Measurements from ENCODE around the gene IQGAP2.
"Not testable (repeated sequence)": the region's sequence is repeated elsewhere in the genome, so short reads cannot be mapped to it uniquely, and the experiment has no call there.

The IQGAP2 gene

DNA sequence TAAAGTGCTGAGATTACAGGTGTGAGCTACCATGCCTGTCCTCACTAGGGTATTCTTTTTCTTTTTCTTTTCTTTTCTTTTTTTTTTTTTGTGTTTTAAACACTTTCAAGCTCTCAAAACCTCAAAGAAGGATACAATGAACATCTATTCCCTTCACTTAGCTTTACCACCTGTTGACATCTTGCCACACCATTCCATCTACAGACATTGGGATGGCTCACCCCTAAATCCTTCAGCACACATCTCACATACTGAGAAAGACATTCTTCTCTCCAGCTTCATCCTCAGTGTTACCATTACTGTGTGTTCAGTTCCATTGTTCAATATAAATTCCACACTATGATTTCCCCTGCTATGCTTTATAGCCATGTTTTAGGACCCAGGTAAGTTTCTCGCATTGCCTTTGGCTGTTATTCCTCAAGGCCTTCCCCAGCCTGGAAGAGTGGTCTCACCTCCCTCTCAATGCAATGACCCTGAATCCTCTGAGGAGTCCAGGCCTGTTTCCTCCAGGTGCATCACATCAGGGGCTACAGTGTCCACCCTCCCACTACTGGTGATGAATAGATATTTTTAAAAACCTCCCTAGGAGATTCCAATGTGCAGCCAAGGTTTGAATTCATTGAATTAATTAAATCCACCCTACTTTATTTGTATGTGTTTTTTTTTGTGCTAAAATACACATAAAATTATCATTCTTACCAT, 16.7 kb downstream of the IQGAP2 start:
- no peak for DNase-seq (ENCODE audit: low spot score)

GRCh38 chr5:76422227-76422626, 19.1 kb downstream of the IQGAP2 start:
- DNase-seq (ENCODE audit: low spot score) = no peak

GRCh38 chr5:76422742-76423141, 19.7 kb downstream of the IQGAP2 start:
- no peak for DNase-seq (ENCODE audit: low spot score)

GRCh38 chr5:76425146-76425545, 22.1 kb downstream of the IQGAP2 start:
- no peak for DNase-seq (ENCODE audit: low spot score)

GRCh38 chr5:76425928-76426804, 23.1 kb downstream of the IQGAP2 start:
- DNase-seq (ENCODE audit: low spot score) = no peak

- no peak for DNase-seq (ENCODE audit: low spot score)
Measured at GRCh38 chr5:76427206-76428140, 24.4 kb downstream of the IQGAP2 start.

GRCh38 chr5:76428550-76428949, 25.5 kb downstream of the IQGAP2 start:
- DNase-seq (ENCODE audit: low spot score) = not testable (repeated sequence)

GRCh38 chr5:76433261-76433660, 30.2 kb downstream of the IQGAP2 start:
- DNase-seq (ENCODE audit: low spot score) = no peak

- DNase-seq (ENCODE audit: low spot score) = not testable (repeated sequence)
Measured at GRCh38 chr5:76437507-76437906, 34.4 kb downstream of the IQGAP2 start.

GRCh38 chr5:76438025-76438424, 34.9 kb downstream of the IQGAP2 start:
- no peak for DNase-seq (ENCODE audit: low spot score)

GRCh38 chr5:76439201-76439600, 36.1 kb downstream of the IQGAP2 start:
- no peak for DNase-seq (ENCODE audit: low spot score)

GRCh38 chr5:76439929-76440328, 36.8 kb downstream of the IQGAP2 start:
- DNase-seq (ENCODE audit: low spot score) = no peak

- no peak for DNase-seq (ENCODE audit: low spot score)
Measured at GRCh38 chr5:76441101-76441500, 38.0 kb downstream of the IQGAP2 start.

DNA sequence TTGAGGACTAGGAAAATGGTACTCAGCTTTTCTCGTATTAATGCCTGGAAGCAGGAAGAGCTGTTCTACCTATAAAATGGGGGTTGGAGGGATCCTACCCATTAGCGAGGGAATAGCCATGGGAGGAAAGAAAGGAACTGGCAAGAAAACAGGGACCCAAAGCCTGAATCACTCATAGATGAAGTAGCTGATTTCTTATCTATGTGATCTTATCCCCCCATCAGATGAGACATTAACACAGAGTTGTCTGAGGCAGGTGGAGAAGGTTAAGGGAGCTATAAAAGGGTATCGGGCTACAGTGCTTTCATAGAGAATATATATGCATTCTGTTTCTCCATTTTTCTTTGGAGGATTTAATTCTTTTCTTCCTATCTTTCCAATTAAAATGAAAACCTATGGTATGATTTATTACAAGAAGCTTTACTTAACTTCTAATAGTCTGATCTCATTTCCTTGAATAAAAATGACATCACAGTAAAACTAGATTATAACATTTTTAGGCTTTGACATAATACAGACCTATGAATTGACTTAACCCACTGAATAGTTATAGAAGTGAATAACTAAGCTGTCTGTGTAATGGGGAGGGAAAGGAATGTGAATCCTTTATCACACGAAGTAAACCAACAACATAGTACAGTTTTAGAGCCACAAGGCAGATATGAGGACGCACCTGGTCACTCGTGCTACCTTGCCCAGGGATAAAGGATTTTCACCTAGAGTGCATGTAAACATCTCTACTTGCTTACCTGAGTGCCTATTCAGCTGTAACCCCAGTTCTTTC, 39.0 kb downstream of the IQGAP2 start:
- no peak for DNase-seq (ENCODE audit: low spot score)

DNA sequence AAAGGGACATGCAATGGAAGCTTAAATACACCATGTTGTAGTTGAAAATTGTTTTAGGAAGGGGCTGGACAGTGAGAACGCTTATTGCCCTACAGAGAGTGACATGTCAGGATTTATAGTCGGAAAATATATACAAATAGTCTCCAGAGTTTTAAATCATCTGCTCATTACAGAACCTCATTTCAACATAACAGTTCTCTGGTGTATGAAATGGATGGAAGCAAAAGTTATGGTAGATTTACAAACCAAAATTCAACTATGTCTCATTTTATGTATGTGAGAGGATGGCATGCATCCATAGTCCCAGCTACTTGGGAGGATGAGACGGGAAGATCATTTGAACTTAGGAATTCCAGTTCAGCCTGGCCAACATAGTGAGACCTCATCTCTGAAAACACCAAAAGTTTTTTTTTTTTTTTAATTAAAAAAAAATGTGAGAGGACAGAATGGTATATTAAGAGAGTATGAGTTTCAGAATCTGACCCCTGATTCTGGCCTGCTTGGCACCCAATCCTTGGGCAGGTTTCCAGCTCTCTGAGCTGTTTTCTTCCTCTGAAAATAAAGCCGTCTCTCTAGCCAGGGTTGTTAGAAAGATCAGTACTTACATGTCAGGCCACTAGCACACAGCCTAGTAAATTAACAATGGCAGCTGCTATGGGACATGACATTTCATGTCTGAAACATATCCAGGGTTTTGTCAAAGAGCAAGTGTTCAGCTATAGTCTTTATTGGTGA, 40.1 kb downstream of the IQGAP2 start:
- DNase-seq (ENCODE audit: low spot score) = no peak

GRCh38 chr5:76445063-76445462, 42.0 kb downstream of the IQGAP2 start:
- no peak for DNase-seq (ENCODE audit: low spot score)

- no peak for DNase-seq (ENCODE audit: low spot score)
Measured at GRCh38 chr5:76445830-76446229, 42.7 kb downstream of the IQGAP2 start.

DNA sequence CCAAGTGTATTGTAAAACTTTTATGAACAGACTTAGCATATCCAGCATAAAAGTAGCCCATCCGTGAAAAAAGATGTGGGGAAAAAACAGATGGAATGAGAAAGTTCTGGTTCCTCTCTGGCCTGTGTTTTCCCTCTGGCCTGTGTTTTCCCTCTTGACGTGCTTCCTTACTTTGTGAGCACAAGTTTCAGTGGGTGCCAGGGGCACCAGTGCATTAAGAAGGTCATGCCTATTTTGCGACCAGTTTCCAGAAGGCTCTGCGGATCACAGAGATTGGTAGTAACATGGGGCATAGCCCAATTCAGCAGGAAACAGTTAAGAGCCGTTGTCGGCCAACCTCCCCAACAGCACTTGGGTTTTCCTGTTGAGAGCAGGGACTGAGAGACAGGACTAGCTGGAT, 43.7 kb downstream of the IQGAP2 start:
- no peak for DNase-seq (ENCODE audit: low spot score)

GRCh38 chr5:76449606-76450005, 46.5 kb downstream of the IQGAP2 start:
- DNase-seq (ENCODE audit: low spot score) = no peak

DNA sequence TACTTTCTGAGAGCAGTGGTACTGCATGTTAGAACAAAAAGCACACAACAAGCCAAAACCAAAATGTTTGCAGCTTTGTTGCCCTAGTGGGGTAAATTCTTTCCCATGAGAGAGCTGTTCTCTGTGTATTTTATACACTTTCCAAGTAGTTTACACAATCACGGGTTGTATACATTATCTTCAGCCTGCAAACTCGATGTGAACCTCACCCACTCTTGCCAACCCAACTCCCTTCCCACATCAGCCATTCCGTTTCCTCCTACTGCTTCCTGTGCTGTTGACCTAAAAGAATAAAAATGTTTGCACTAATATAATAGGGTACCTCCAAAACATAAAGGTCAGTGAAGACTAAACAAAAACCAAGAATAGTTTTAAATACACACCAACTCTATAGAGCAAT, 47.0 kb downstream of the IQGAP2 start:
- no peak for DNase-seq (ENCODE audit: low spot score)

All from D341Med (cell line).